ENCODE data around the gene BMPER.
"Not testable (repeated sequence)": the region's sequence is repeated elsewhere in the genome, so short reads cannot be mapped to it uniquely, and the experiment has no call there.

BMPER gene

GRCh38 chr7:34162027-34162565, 256.8 kb downstream of the BMPER start:
- no peaks in the 10 kb centered on the region for H3K27me3 Mint-ChIP-seq

DNA sequence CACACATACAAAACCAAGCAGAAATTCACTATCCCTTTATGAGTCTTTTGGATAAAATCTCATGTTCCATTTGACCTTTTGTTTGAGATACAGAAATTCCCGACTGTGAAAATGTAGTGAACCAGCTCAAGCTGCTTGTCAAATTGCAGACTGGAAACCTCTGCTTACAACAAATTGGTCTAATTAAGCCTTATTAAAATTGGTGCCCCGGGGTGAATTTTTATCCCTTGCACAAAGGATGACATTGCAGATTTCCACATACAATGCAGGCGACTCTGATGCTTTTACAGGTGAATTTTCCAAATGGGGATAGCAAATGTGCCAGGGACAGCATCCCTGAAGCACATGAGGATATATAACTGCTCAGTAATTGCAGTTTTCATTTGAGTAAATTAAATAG, 257.3 kb downstream of the BMPER start:
- no peak overlapping the region for H3K27ac Mint-ChIP-seq
- no peak for ATAC-seq (replicated peaks)
- H3K9me3 Mint-ChIP-seq, result peaks cover 0 to 4% of the 10 kb centered on the region in 2 donors
- no peaks in the 10 kb centered on the region for H3K4me1 Mint-ChIP-seq (ENCODE audit: low read depth in 2 of 2)
- no peaks in the 10 kb centered on the region for H3K36me3 Mint-ChIP-seq (ENCODE audit: insufficient read depth)
- no peaks in the 10 kb centered on the region for H3K27me3 Mint-ChIP-seq
- no peak overlapping the region for H3K4me3 Mint-ChIP-seq
- no peak for DNase-seq

More at GRCh38 chr7:34162027-34162565, 256.8 kb downstream of the BMPER start:
- no peak overlapping the region for H3K4me3 Mint-ChIP-seq
- no peak for ATAC-seq (replicated peaks)
- H3K4me1 Mint-ChIP-seq (ENCODE audit: low read depth in 2 of 2), result no peaks in the 10 kb centered on the region
- H3K9me3 Mint-ChIP-seq, result peaks cover 0 to 7% of the 10 kb centered on the region in 2 donors
- no peak overlapping the region for H3K27ac Mint-ChIP-seq
- DNase-seq, result no peak
- no peaks in the 10 kb centered on the region for H3K36me3 Mint-ChIP-seq (ENCODE audit: insufficient read depth)

DNA sequence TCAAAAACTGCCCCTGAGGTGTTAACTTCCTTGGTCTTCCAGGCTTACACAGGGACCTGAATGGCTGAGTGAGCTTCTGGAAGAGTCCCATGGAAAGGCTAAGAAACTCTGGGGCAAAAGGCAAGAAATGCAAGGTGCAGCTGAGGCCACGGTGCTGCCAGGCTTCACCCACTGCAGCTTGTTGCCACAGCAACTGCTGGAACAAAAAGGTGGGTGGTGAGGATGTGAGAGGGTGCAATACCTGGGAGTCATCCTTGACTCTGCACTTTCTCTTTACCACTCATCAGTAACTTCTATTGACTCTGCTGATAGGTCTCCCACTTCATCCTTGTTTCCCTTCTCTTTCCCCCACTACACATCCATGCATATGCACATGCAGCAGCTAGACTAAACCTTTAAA, 258.6 kb downstream of the BMPER start:
- no peaks in the 10 kb centered on the region for H3K4me1 Mint-ChIP-seq (ENCODE audit: low read depth in 2 of 2)
- H3K4me3 Mint-ChIP-seq, result no peak overlapping the region
- H3K27me3 Mint-ChIP-seq, result no peaks in the 10 kb centered on the region
- H3K27ac Mint-ChIP-seq, result no peak overlapping the region
- ATAC-seq (replicated peaks) (no peak), DNase-seq (no peak)
- H3K9me3 Mint-ChIP-seq, result peaks cover 0 to 4% of the 10 kb centered on the region in 2 donors
- no peaks in the 10 kb centered on the region for H3K36me3 Mint-ChIP-seq (ENCODE audit: insufficient read depth)

GRCh38 chr7:34165466-34165865, 260.1 kb downstream of the BMPER start:
- Mint-ChIP-seq H3K4me3 (no peak overlapping the region), H3K9me3 (peaks cover 0 to 4% of the 10 kb centered on the region in 2 donors), H3K27me3 (no peaks in the 10 kb centered on the region), H3K4me1 (ENCODE audit: low read depth in 2 of 2) (no peaks in the 10 kb centered on the region), H3K36me3 (ENCODE audit: insufficient read depth) (no peaks in the 10 kb centered on the region), H3K27ac (no peak overlapping the region)
- no peak for DNase-seq
- no peak for ATAC-seq (replicated peaks)

GRCh38 chr7:34165927-34166550, 260.7 kb downstream of the BMPER start:
- peaks cover 0 to 4% of the 10 kb centered on the region in 2 donors for H3K9me3 Mint-ChIP-seq
- no peaks in the 10 kb centered on the region for H3K27me3 Mint-ChIP-seq
- no peaks in the 10 kb centered on the region for H3K4me1 Mint-ChIP-seq (ENCODE audit: low read depth in 2 of 2)
- ATAC-seq (replicated peaks) (no peak), DNase-seq (no peak)
- no peaks in the 10 kb centered on the region for H3K36me3 Mint-ChIP-seq (ENCODE audit: insufficient read depth)
- H3K27ac Mint-ChIP-seq, result no peak overlapping the region
- no peak overlapping the region for H3K4me3 Mint-ChIP-seq

DNA sequence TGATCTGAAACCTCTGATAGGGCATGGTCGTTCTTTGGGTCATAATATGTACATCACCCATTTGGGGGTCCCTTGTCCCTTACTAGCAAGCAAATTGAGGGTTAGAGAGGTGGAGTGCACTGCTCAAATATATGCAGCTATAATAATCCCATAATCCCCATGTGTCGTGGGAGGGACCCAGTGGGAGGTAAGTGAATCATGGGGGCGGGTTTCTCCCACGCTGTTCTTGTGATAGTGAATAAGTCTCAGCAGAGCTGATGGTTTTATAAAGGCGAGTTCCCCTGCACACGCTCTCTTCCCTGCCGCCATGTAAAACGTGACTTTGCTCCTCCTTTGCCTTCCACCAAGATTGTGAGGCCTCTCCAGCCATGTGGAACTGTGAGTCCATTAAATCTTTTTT, 262.7 kb downstream of the BMPER start:
- DNase-seq, result no peak
- Mint-ChIP-seq H3K9me3 (peaks cover 0 to 4% of the 10 kb centered on the region in 2 donors), H3K4me1 (ENCODE audit: low read depth in 2 of 2) (no peaks in the 10 kb centered on the region), H3K27ac (no peak overlapping the region), H3K27me3 (no peaks in the 10 kb centered on the region), H3K36me3 (ENCODE audit: insufficient read depth) (no peaks in the 10 kb centered on the region), H3K4me3 (no peak overlapping the region)
- no peak for ATAC-seq (replicated peaks)

GRCh38 chr7:34174688-34175616, 269.6 kb downstream of the BMPER start:
- H3K4me3 Mint-ChIP-seq; ATAC-seq (replicated peaks); H3K27ac Mint-ChIP-seq; H3K27me3 Mint-ChIP-seq; H3K4me1 Mint-ChIP-seq (ENCODE audit: low read depth in 2 of 2); H3K9me3 Mint-ChIP-seq; H3K36me3 Mint-ChIP-seq (ENCODE audit: insufficient read depth); DNase-seq: not testable (repeated sequence)

DNA sequence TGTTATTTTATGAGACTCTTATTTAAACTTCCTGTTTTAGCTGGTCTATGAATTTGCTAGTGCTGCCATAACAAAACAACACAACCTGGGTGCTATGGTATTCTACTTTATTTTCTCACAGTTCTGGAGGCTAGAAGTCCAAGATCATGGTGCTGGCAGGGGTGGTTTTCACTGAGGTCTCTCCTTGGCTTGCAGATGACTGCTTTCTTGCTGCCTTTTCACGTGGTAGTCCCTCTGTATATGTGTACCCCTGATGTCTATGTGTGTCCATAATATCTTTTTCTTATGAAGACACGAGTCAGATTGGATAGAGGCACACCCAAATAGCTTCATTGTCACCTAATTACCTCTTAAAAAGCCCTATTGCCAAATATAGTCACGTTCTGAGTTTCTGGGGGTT, 270.5 kb downstream of the BMPER start:
- H3K27ac Mint-ChIP-seq, result no peak overlapping the region
- H3K9me3 Mint-ChIP-seq, result peaks cover 0 to 9% of the 10 kb centered on the region in 2 donors
- H3K27me3 Mint-ChIP-seq, result peaks cover 5 to 6% of the 10 kb centered on the region in 2 donors
- H3K4me3 Mint-ChIP-seq, result no peak overlapping the region
- ATAC-seq (replicated peaks) (no peak), DNase-seq (no peak)
- H3K36me3 Mint-ChIP-seq (ENCODE audit: insufficient read depth), result no peaks in the 10 kb centered on the region
- no peaks in the 10 kb centered on the region for H3K4me1 Mint-ChIP-seq (ENCODE audit: low read depth in 2 of 2)

DNA sequence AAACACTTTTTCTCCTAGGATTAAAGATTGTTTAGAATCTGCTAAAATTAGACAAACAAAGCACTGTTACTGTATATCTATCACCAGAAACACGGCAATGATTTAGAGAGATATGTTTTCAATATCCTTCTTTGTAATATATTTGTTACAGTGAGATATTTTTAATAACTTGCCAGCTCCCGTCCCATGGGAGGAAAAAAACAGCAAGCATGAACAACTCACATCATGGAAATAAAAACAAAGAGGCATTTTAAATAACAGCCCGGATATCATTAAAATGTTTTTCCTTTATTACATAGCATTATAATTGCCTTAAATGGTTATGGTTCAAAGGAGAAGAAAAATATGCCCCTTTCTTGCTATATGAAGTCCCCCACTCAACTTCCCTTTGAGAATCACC, 272.1 kb downstream of the BMPER start:
- H3K36me3 Mint-ChIP-seq (ENCODE audit: insufficient read depth), result no peaks in the 10 kb centered on the region
- ATAC-seq (replicated peaks), result no peak
- H3K27ac Mint-ChIP-seq, result no peak overlapping the region
- no peaks in the 10 kb centered on the region for H3K4me1 Mint-ChIP-seq (ENCODE audit: low read depth in 2 of 2)
- peaks cover 0 to 14% of the 10 kb centered on the region in 2 donors for H3K9me3 Mint-ChIP-seq
- no peak overlapping the region for H3K4me3 Mint-ChIP-seq
- DNase-seq, result no peak
- peaks cover 5 to 6% of the 10 kb centered on the region in 2 donors for H3K27me3 Mint-ChIP-seq

DNA sequence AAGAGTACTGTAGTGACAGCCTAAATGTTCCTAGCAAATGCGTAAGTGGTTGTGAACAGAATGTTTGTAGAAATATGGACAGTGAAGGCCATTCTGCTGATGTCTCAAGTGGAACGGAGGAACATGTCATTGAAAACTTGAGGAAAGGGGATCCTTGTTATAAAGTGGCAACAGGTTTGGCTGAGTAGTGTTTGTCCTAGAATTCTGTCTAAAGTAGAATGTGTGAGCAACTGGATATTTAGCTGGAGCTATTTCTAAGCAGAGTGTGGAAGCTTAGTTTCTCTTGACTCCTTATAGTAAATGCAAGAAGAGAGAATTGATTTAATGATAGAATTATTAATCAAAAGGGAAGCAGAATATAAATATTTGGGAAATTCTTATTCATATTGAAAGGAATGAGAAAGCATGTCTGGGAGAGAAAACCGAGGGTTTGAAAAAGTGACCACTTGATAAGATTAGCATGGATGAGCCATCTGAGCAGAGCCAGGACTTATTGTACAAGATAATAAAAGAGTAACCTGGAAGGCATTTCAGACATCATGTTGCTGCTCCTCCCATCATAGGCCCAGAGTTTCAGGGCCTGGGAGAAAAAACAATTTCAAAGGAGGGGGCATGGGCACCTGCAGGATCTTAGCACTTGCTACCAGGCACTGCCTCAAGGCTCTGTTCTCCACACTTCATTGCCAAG, 276.1 kb downstream of the BMPER start:
- no peak overlapping the region for H3K4me3 Mint-ChIP-seq
- H3K27ac Mint-ChIP-seq, result no peak overlapping the region
- ATAC-seq (replicated peaks) (no peak), DNase-seq (no peak)
- no peaks in the 10 kb centered on the region for H3K4me1 Mint-ChIP-seq (ENCODE audit: low read depth in 2 of 2)
- H3K36me3 Mint-ChIP-seq (ENCODE audit: insufficient read depth), result no peaks in the 10 kb centered on the region
- H3K27me3 Mint-ChIP-seq, result no peaks in the 10 kb centered on the region
- H3K9me3 Mint-ChIP-seq, result peaks cover 0 to 5% of the 10 kb centered on the region in 2 donors

DNA sequence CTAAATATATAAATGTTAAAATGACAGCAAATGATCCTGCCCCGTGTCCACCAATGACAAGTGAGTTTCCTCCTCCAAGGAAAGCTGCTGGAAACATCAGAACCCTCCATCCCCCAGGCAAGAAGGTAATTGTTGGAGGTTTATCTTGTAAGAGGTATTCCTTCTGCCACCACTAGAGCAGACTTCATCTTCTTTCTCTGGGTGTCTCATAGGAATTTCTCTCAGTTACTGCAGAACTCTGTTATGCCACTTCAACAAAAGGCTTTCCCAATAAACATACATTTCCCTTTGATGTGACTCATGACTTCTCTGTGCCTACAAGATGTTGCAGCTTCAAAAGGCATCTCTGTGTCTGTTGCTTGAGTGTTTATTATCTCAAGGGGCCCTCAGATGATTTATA, 279.1 kb downstream of the BMPER start:
- no peaks in the 10 kb centered on the region for H3K4me1 Mint-ChIP-seq (ENCODE audit: low read depth in 2 of 2)
- DNase-seq (no peak), ATAC-seq (replicated peaks) (no peak)
- no peak overlapping the region for H3K4me3 Mint-ChIP-seq
- H3K36me3 Mint-ChIP-seq (ENCODE audit: insufficient read depth), result no peaks in the 10 kb centered on the region
- H3K9me3 Mint-ChIP-seq, result peaks cover 0 to 5% of the 10 kb centered on the region in 2 donors
- H3K27ac Mint-ChIP-seq, result no peak overlapping the region
- H3K27me3 Mint-ChIP-seq, result no peaks in the 10 kb centered on the region

DNA sequence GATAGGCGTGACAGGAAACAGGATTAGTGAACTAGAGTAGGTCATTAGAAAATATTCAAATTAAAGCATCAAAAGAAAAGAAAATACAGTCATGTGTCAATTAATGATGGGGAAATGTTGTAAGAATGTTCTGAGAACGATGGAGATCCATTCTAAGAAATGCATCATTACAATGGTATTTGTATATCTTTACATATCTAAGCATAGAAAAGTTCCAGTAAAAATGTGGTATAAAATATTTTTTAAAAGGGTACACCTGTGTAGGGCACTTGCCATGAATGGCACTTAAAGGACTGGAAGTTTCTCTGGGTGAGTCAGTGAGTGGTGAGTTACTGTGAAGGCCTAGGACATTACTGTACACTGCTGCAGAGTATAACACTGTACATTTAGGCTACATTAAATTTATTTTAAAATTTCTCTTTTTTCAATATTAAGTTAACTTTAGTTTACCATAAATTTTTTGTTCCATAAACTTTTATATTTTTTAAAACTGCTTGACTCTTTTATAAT, 282.5 kb downstream of the BMPER start:
- H3K27ac Mint-ChIP-seq, result no peak overlapping the region

DNA sequence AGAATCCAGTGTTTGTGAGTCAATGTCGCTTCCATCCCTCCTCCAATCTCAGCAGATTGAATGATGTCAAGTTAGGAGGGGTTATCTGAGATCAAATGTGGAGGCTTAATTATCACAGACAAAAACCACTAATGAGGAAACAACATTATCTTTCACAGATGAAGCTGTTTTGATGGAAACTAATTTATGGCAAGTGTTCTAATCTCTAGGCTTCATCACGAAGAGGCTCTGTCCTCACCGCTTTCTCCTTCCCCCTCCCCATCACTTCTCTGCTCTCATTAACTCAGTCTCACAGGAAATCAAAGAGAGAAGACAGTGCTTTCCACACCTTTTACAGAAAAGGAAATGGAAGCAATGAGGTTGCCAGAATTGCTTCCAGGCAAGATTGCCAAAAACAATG, 283.7 kb downstream of the BMPER start:
- Mint-ChIP-seq H3K4me3 (no peak overlapping the region), H3K27ac (no peak overlapping the region), H3K36me3 (ENCODE audit: insufficient read depth) (peaks cover 2% of the 10 kb centered on the region), H3K4me1 (ENCODE audit: low read depth in 2 of 2) (no peaks in the 10 kb centered on the region), H3K9me3 (peaks cover 0 to 2% of the 10 kb centered on the region in 2 donors), H3K27me3 (no peaks in the 10 kb centered on the region)
- ATAC-seq (replicated peaks) (no peak), DNase-seq (no peak)

More for the DNA sequence above, 282.5 kb downstream of the BMPER start:
- ATAC-seq (replicated peaks) (no peak), DNase-seq (no peak)
- Mint-ChIP-seq H3K27me3 (no peaks in the 10 kb centered on the region), H3K9me3 (peaks cover 0 to 2% of the 10 kb centered on the region in 2 donors), H3K4me1 (ENCODE audit: low read depth in 2 of 2) (no peaks in the 10 kb centered on the region), H3K4me3 (no peak overlapping the region), H3K36me3 (ENCODE audit: insufficient read depth) (no peaks in the 10 kb centered on the region)
